HepG2 (cell line): ENCODE measurements around the gene TMEM19. TPM values are rescaled to one million over a fixed set of nuclear protein-coding genes. Genes with fewer than 3 reads are reported as not detected.

Experiments used
- AGO1 ChIP-seq: fragments of 200-400 bp; formaldehyde crosslinking; IDR thresholded peaks from 2 replicates; pipeline ENCODE4 v1.6.1; 2017; ENCODE audit warnings: mild to moderate bottlenecking, low read depth, low read length, moderate library complexity; ENCODE audit not compliant: poor library complexity, severe bottlenecking
- BRD4 ChIP-seq: sonication (generic); formaldehyde crosslinking; IDR thresholded peaks from 2 replicates; pipeline ENCODE4 v1.4.0; 2020; ENCODE audit warnings: missing genetic modification reagents
- CHD4 ChIP-seq: fragments of 200-600 bp; sonication (generic); IDR thresholded peaks from 2 replicates; pipeline ENCODE4 v1.7.0; 2017; ENCODE audit warnings: mild to moderate bottlenecking, low read length, borderline replicate concordance
- ELK4 ChIP-seq: sonication (generic); formaldehyde crosslinking; IDR thresholded peaks from 2 replicates; pipeline ENCODE4 v1.9.0; 2021; ENCODE audit warnings: missing genetic modification reagents, borderline replicate concordance
- JARID2 ChIP-seq: sonication (generic); formaldehyde crosslinking; IDR thresholded peaks from 2 replicates; pipeline ENCODE4 v1.8.1; 2023; ENCODE audit warnings: missing genetic modification reagents, inconsistent platforms; ENCODE audit not compliant: insufficient replicate concordance
- RBAK ChIP-seq: sonication (generic); formaldehyde crosslinking; IDR thresholded peaks from 2 replicates; pipeline ENCODE4 v1.5.1; 2020; ENCODE audit warnings: mild to moderate bottlenecking, missing genetic modification reagents
- SNAPC2 ChIP-seq: sonication (generic); formaldehyde crosslinking; IDR thresholded peaks from 2 replicates; pipeline ENCODE4 v1.8.1; 2022; ENCODE audit warnings: mild to moderate bottlenecking, missing genetic modification reagents
- SRSF4 ChIP-seq: fragments of 200-400 bp; formaldehyde crosslinking; IDR thresholded peaks from one replicate; pipeline ENCODE4 v1.6.1; 2018; ENCODE audit warnings: mild to moderate bottlenecking, low read depth, low read length, moderate library complexity; ENCODE audit not compliant: poor library complexity, severe bottlenecking
- THAP9 ChIP-seq: sonication (generic); formaldehyde crosslinking; IDR thresholded peaks from 2 replicates; pipeline ENCODE4; 2020; ENCODE audit warnings: missing genetic modification reagents, mild to moderate bottlenecking, borderline replicate concordance
- THRA ChIP-seq: sonication (generic); formaldehyde crosslinking; IDR thresholded peaks from 2 replicates; pipeline ENCODE4 v1.4.0; 2020; ENCODE audit warnings: missing genetic modification reagents, borderline replicate concordance
- ZBTB37 ChIP-seq: sonication (generic); formaldehyde crosslinking; IDR thresholded peaks from 2 replicates; pipeline ENCODE4 v1.4.0; 2020; ENCODE audit warnings: mild to moderate bottlenecking, missing genetic modification reagents
- ZNF224 ChIP-seq: sonication (generic); formaldehyde crosslinking; IDR thresholded peaks from 2 replicates; pipeline ENCODE4 v1.5.0; 2020; ENCODE audit warnings: mild to moderate bottlenecking, missing genetic modification reagents
- ZNF296 ChIP-seq: sonication (generic); formaldehyde crosslinking; conservative IDR thresholded peaks from 2 replicates; pipeline ENCODE4 v1.5.0; 2020; ENCODE audit warnings: mild to moderate bottlenecking, missing genetic modification reagents
- ZNF510 ChIP-seq: sonication (generic); formaldehyde crosslinking; IDR thresholded peaks from 2 replicates; pipeline ENCODE4 v1.4.0; 2020; ENCODE audit warnings: low read depth, mild to moderate bottlenecking, missing genetic modification reagents
- ZNF7 ChIP-seq: IDR thresholded peaks from 2 replicates; pipeline ENCODE4 v1.6.1; 2016; ENCODE audit warnings: missing biosample characterization, missing genetic modification reagents
- ZNF720 ChIP-seq: sonication (generic); formaldehyde crosslinking; IDR thresholded peaks from 2 replicates; pipeline ENCODE4 v1.4.0; 2020; ENCODE audit warnings: missing genetic modification reagents
- ZNF777 ChIP-seq: sonication (generic); formaldehyde crosslinking; IDR thresholded peaks from 2 replicates; pipeline ENCODE4 v1.4.0; 2020; ENCODE audit warnings: missing genetic modification reagents
- ZNF784 ChIP-seq: sonication (generic); formaldehyde crosslinking; IDR thresholded peaks from 2 replicates; pipeline ENCODE4 v1.5.1; 2020; ENCODE audit warnings: missing genetic modification reagents, mild to moderate bottlenecking, borderline replicate concordance
- ZSCAN5A ChIP-seq: sonication (generic); formaldehyde crosslinking; IDR thresholded peaks from 2 replicates; pipeline ENCODE4 v1.8.0; 2022; ENCODE audit warnings: mild to moderate bottlenecking, missing genetic modification reagents, borderline replicate concordance
- polyA plus RNA-seq, 8 experiments: library from polyadenylated mRNA; depleted of rRNA in 3 of 8; stranded (reverse) in 7 of 8; unstranded in 1 of 8; fragments of >200 nt; fragmentation: Illumina TruSeq in 4 of 8; extraction: Trizol in 4 of 8; gene quantifications; 2 replicates each; pipeline versions ENCODE4 v1.2.1 to v1.2.3, GENCODE V29; 2011 to 2016; ENCODE audit warnings: low read depth in 4 of 8, missing spikeins in 1 of 8, mixed read lengths in 1 of 8; ENCODE audit not compliant: insufficient read depth in 1 of 8
- total RNA-seq, 5 experiments: library from RNA; depleted of rRNA; stranded (reverse); fragments of >200 nt; fragmentation: Illumina TruSeq; extraction: Trizol; gene quantifications; 2 replicates each; pipeline ENCODE4 v1.2.3, GENCODE V29; 2016; ENCODE audit warnings: low read depth in 1 of 5

The TMEM19 gene
- total and polyA plus RNA-seq, 2 of the 13 experiments (the other 11 are each of a cell fraction or from before 2014, with no cell fraction given) = 16.9 to 22.5 TPM

GRCh38 chr12:71662849-71663560, 22.9 kb upstream of the TMEM19 start (continued):
- TF ChIP-seq ZNF7 (CRISPR knock-in tag) (no peak), JARID2 (CRISPR knock-in tag) (no peak), AGO1 (no peak), ZNF296 (no peak; the same call in 1 of the 2 replicates), ZNF720 (CRISPR knock-in tag) (no peak), ZNF784 (peak; percentile 42; the same call in 1 of the 2 replicates), ZBTB37 (CRISPR knock-in tag) (no peak), SNAPC2 (no peak), ZSCAN5A (CRISPR knock-in tag) (no peak), THAP9 (CRISPR knock-in tag) (no peak), ZNF777 (peak; percentile 30; the same call in 1 of the 2 replicates), BRD4 (CRISPR knock-in tag) (0 out of 2 replicates have a peak, but pooled peaks have one; percentile 19), ZNF224 (CRISPR knock-in tag) (0 out of 2 replicates have a peak, but pooled peaks have one; percentile 25), THRA (CRISPR knock-in tag) (0 out of 2 replicates have a peak, but pooled peaks have one; percentile 8), ELK4 (no peak), SRSF4 (no peak), CHD4 (no peak), RBAK (no peak), ZNF510 (CRISPR knock-in tag) (no peak)
